Measurements from ENCODE around the gene KRTAP1-3.

GRCh38 chr17:41026715-41027471, 7.8 kb downstream of the KRTAP1-3 start, which contains the start of gene KRTAP1-5:
- TF ChIP-seq CTCF (IDR thresholded peaks at IDR 0.05 in 8 of 11, conservative IDR thresholded peaks at IDR 0.05 in 3 of 11) = no peak
- TF ChIP-seq POLR2A (IDR thresholded peaks at IDR 0.05) = no peak
- TF ChIP-seq POLR2AphosphoS5 (IDR thresholded peaks at IDR 0.05) = no peak
